Stomach smooth muscle (tissue), 2 donors: ENCODE data around the gene SP5.
"Not testable (repeated sequence)": the region's sequence is repeated elsewhere in the genome, so short reads cannot be mapped to it uniquely, and the experiment has no call there.

ENCODE experiments used
- H3K27ac ChIP-seq: one replicate; pipeline ENCODE4 v1.7.0; 2013; ENCODE audit warnings: mild to moderate bottlenecking, low read length, inconsistent platforms
- H3K27me3 ChIP-seq, 2 donors: one replicate each; pipeline ENCODE4 v1.7.0; 2013; ENCODE audit warnings: low read length in 2 of 2; ENCODE audit not compliant: insufficient read depth in 2 of 2, control insufficient read depth in 1 of 2
- H3K36me3 ChIP-seq, 2 donors: one replicate each; pipeline ENCODE4 v1.7.0; 2013; ENCODE audit warnings: low read length in 2 of 2; ENCODE audit not compliant: control insufficient read depth in 2 of 2, insufficient read depth in 2 of 2
- H3K4me1 ChIP-seq: one replicate; pipeline ENCODE4 v1.7.0; 2013; ENCODE audit warnings: low read length; ENCODE audit not compliant: control insufficient read depth, insufficient read depth
- H3K4me3 ChIP-seq, 2 donors: one replicate each; pipeline ENCODE4 v1.7.0; 2013; ENCODE audit warnings: low read length in 2 of 2
- H3K9ac ChIP-seq, 2 donors: one replicate each; pipeline ENCODE4 v1.7.0; 2013; ENCODE audit warnings: low read length in 2 of 2, mild to moderate bottlenecking in 1 of 2
- H3K9me3 ChIP-seq, 2 donors: one replicate each; pipeline ENCODE4 v1.7.0; 2013; ENCODE audit warnings: low read length in 2 of 2; ENCODE audit not compliant: control insufficient read depth in 2 of 2
- donor health status: healthy.
- donor health status: Pancreatic carcinoma.

SP5 gene

GRCh38 chr2:170715062-170715931 is at the start of gene SP5:
TSS of gene SP5 (plus strand) at chr2:170715337. CDS start at chr2:170715513, 176 bp downstream.
- Histone ChIP-seq H3K9ac (peak within 1 kb of the TSS in 1 of 2 donors; percentile 48), H3K4me3 (peak within 1 kb of the TSS; percentile 72 to 74), H3K27ac (no peak within 1 kb of the TSS), H3K4me1 (peaks cover 34% of the 10 kb centered on the region), H3K9me3 (no peaks in the 10 kb centered on the region), H3K27me3 (peaks cover 45 to 81% of the 10 kb centered on the region in 2 donors), H3K36me3 (no peaks in the 10 kb centered on the region)

GRCh38 chr2:170665743-170666142 is 49.4 kb upstream of the SP5 start:
- no peaks in the 10 kb centered on the region for H3K27me3 ChIP-seq
- no peaks in the 10 kb centered on the region for H3K4me1 ChIP-seq
- no peak overlapping the region for H3K9ac ChIP-seq
- H3K9me3 ChIP-seq = no peaks in the 10 kb centered on the region
- H3K4me3 ChIP-seq = no peak overlapping the region
- no peak overlapping the region for H3K27ac ChIP-seq
- no peaks in the 10 kb centered on the region for H3K36me3 ChIP-seq

- Histone ChIP-seq H3K27ac (no peak overlapping the region), H3K4me1 (no peaks in the 10 kb centered on the region), H3K9me3 (no peaks in the 10 kb centered on the region), H3K36me3 (no peaks in the 10 kb centered on the region), H3K4me3 (no peak overlapping the region), H3K27me3 (no peaks in the 10 kb centered on the region), H3K9ac (no peak overlapping the region)
Measured at GRCh38 chr2:170669909-170670308, 45.2 kb upstream of the SP5 start.

- no peaks in the 10 kb centered on the region for H3K27me3 ChIP-seq
- H3K9me3 ChIP-seq = no peaks in the 10 kb centered on the region
- no peaks in the 10 kb centered on the region for H3K4me1 ChIP-seq
- no peak overlapping the region for H3K4me3 ChIP-seq
- H3K27ac ChIP-seq = no peak overlapping the region
- H3K36me3 ChIP-seq = no peaks in the 10 kb centered on the region
- no peak overlapping the region for H3K9ac ChIP-seq
Measured at GRCh38 chr2:170670651-170671050, 44.5 kb upstream of the SP5 start.

GRCh38 chr2:170671079-170671478 is 44.1 kb upstream of the SP5 start:
- Histone ChIP-seq H3K36me3 (no peaks in the 10 kb centered on the region), H3K27ac (no peak overlapping the region), H3K9ac (no peak overlapping the region), H3K9me3 (no peaks in the 10 kb centered on the region), H3K4me1 (no peaks in the 10 kb centered on the region), H3K27me3 (no peaks in the 10 kb centered on the region), H3K4me3 (no peak overlapping the region)

GRCh38 chr2:170674282-170674681 is 40.9 kb upstream of the SP5 start:
- not testable (repeated sequence) for H3K4me3 ChIP-seq, H3K36me3 ChIP-seq, H3K9ac ChIP-seq, H3K27ac ChIP-seq, H3K9me3 ChIP-seq, H3K4me1 ChIP-seq, H3K27me3 ChIP-seq

GRCh38 chr2:170675701-170676100 is 39.4 kb upstream of the SP5 start:
- no peaks in the 10 kb centered on the region for H3K36me3 ChIP-seq

GRCh38 chr2:170679607-170680079 is 35.5 kb upstream of the SP5 start:
- Histone ChIP-seq H3K9ac (no peak overlapping the region), H3K4me3 (no peak overlapping the region), H3K27ac (no peak overlapping the region), H3K36me3 (no peaks in the 10 kb centered on the region), H3K27me3 (no peaks in the 10 kb centered on the region), H3K9me3 (no peaks in the 10 kb centered on the region), H3K4me1 (no peaks in the 10 kb centered on the region)

More at GRCh38 chr2:170675701-170676100, 39.4 kb upstream of the SP5 start:
- H3K9me3 ChIP-seq = no peaks in the 10 kb centered on the region
- H3K4me3 ChIP-seq = no peak overlapping the region
- no peaks in the 10 kb centered on the region for H3K4me1 ChIP-seq
- no peak overlapping the region for H3K9ac ChIP-seq
- no peak overlapping the region for H3K27ac ChIP-seq
- no peaks in the 10 kb centered on the region for H3K27me3 ChIP-seq

GRCh38 chr2:170680172-170680941 is 34.8 kb upstream of the SP5 start:
- no peaks in the 10 kb centered on the region for H3K4me1 ChIP-seq
- H3K36me3 ChIP-seq = no peaks in the 10 kb centered on the region
- no peak overlapping the region for H3K9ac ChIP-seq
- no peaks in the 10 kb centered on the region for H3K27me3 ChIP-seq
- H3K9me3 ChIP-seq = no peaks in the 10 kb centered on the region
- H3K27ac ChIP-seq = no peak overlapping the region
- no peak overlapping the region for H3K4me3 ChIP-seq

- H3K27ac ChIP-seq = no peak overlapping the region
- H3K27me3 ChIP-seq = peaks cover 0 to 2% of the 10 kb centered on the region in 2 donors
- no peak overlapping the region for H3K4me3 ChIP-seq
- no peaks in the 10 kb centered on the region for H3K9me3 ChIP-seq
- H3K36me3 ChIP-seq = no peaks in the 10 kb centered on the region
- no peaks in the 10 kb centered on the region for H3K4me1 ChIP-seq
- no peak overlapping the region for H3K9ac ChIP-seq
Measured at GRCh38 chr2:170681311-170681710, 33.8 kb upstream of the SP5 start.
